Neural cell (in vitro differentiated cells): ENCODE results near the gene RELL2. TPM values are rescaled to one million over a fixed set of nuclear protein-coding genes. Genes with fewer than 3 reads are reported as not detected.

ENCODE experiments used
- H2AFZ ChIP-seq: fragments of 200-600, 300-800 bp; sonication (generic), shearing (Covaris generic); 2 replicates; pipeline ENCODE4 v1.6.0; 2014; ENCODE audit warnings: low read depth, mild to moderate bottlenecking, antibody characterized with exemption, low read length, moderate library complexity
- H3F3A ChIP-seq: fragments of 200-600 bp; shearing (Covaris generic); 2 replicates; pipeline ENCODE4 v1.6.1; 2016; ENCODE audit warnings: mild to moderate bottlenecking, moderate library complexity, mixed read lengths, antibody characterized with exemption, low read length; ENCODE audit not compliant: insufficient read depth, poor library complexity, severe bottlenecking
- H3K27ac ChIP-seq: fragments of 200-600, 300-800 bp; sonication (generic), shearing (Covaris generic); 2 replicates; pipeline ENCODE4 v1.5.1; 2014; ENCODE audit warnings: mild to moderate bottlenecking, low read length, moderate library complexity
- H3K27me3 ChIP-seq: fragments of 300-800, 200-600 bp; sonication (generic), shearing (Covaris generic); 2 replicates; pipeline ENCODE4 v1.6.0; 2014; ENCODE audit warnings: mild to moderate bottlenecking, low read depth, low read length, moderate library complexity; ENCODE audit not compliant: insufficient read depth
- H3K36me3 ChIP-seq: fragments of 300-800, 200-600 bp; sonication (generic), shearing (Covaris generic); 2 replicates; pipeline ENCODE4 v1.5.1; 2014; ENCODE audit warnings: mild to moderate bottlenecking, antibody characterized with exemption, low read length, moderate library complexity; ENCODE audit not compliant: insufficient read depth
- H3K4me2 ChIP-seq: fragments of 300-800, 200-600 bp; sonication (generic), shearing (Covaris generic); 2 replicates; pipeline ENCODE4 v1.6.0; 2014; ENCODE audit warnings: mild to moderate bottlenecking, low read length
- H3K4me3 ChIP-seq: fragments of 300-800, 200-600 bp; sonication (generic), shearing (Covaris generic); 2 replicates; pipeline ENCODE4 v1.5.1; 2014; ENCODE audit warnings: mild to moderate bottlenecking, low read length, moderate library complexity
- H3K79me2 ChIP-seq: fragments of 200-600 bp; shearing (Covaris generic); replicated peaks from 2 replicates; pipeline ENCODE4 v1.6.0; 2014; ENCODE audit warnings: mild to moderate bottlenecking, low read length, moderate library complexity; ENCODE audit not compliant: insufficient read depth
- H3K9ac ChIP-seq: fragments of 300-800, 200-600 bp; sonication (generic), shearing (Covaris generic); 2 replicates; pipeline ENCODE4 v1.6.1; 2016; ENCODE audit warnings: mild to moderate bottlenecking, low read length, mixed read lengths
- H3K9me2 ChIP-seq: fragments of 200-600 bp; shearing (Covaris generic); 2 replicates; pipeline ENCODE4 v1.6.1; 2016; ENCODE audit warnings: mild to moderate bottlenecking, low read length, mixed read lengths; ENCODE audit not compliant: insufficient read depth
- H3K9me3 ChIP-seq: fragments of 200-600, 300-800 bp; sonication (generic), shearing (Covaris generic); 2 replicates; pipeline ENCODE4 v1.6.1; 2016; ENCODE audit warnings: mild to moderate bottlenecking, mixed run types, low read length, moderate library complexity, mixed read lengths
- H4K20me1 ChIP-seq: fragments of 200-600 bp; shearing (Covaris generic); 2 replicates; pipeline ENCODE4 v1.6.1; 2016; ENCODE audit warnings: mild to moderate bottlenecking, mixed run types; ENCODE audit not compliant: insufficient read depth
- CTCF ChIP-seq: fragments of 450-650 bp; IDR thresholded peaks from 2 replicates; pipeline ENCODE4 v1.5.1; 2014; ENCODE audit warnings: antibody characterized with exemption, mild to moderate bottlenecking, moderate library complexity; ENCODE audit not compliant: poor library complexity, severe bottlenecking
- EP300 ChIP-seq: fragments of 450-650 bp; conservative IDR thresholded peaks from 2 replicates; pipeline ENCODE4 v1.6.1; 2014; ENCODE audit warnings: antibody characterized with exemption, mild to moderate bottlenecking, moderate library complexity; ENCODE audit not compliant: poor library complexity, severe bottlenecking
- EZH2 ChIP-seq: fragments of 200-600, 300-800 bp; shearing (Covaris generic), sonication (generic); IDR thresholded peaks from 2 replicates; pipeline ENCODE4 v1.6.1; 2014; ENCODE audit warnings: antibody characterized with exemption, low read length, borderline replicate concordance, mild to moderate bottlenecking; ENCODE audit not compliant: insufficient read depth, poor library complexity, severe bottlenecking
- MXI1 ChIP-seq: fragments of 450-650 bp; conservative IDR thresholded peaks from 2 replicates; pipeline ENCODE4 v1.6.1; 2014; ENCODE audit warnings: antibody characterized with exemption, mild to moderate bottlenecking; ENCODE audit not compliant: poor library complexity, severe bottlenecking
- POLR2AphosphoS5 ChIP-seq: IDR thresholded peaks from 2 replicates; pipeline ENCODE4 v1.6.1; 2012
- RAD21 ChIP-seq: fragments of 450-650 bp; conservative IDR thresholded peaks from 2 replicates; pipeline ENCODE4 v1.6.1; 2014; ENCODE audit warnings: antibody characterized with exemption, mild to moderate bottlenecking, moderate library complexity
- REST ChIP-seq: IDR thresholded peaks from 2 replicates; pipeline ENCODE4 v1.6.1; 2012; ENCODE audit warnings: borderline replicate concordance
- SMC3 ChIP-seq: fragments of 450-650 bp; conservative IDR thresholded peaks from 2 replicates; pipeline ENCODE4 v1.6.1; 2014; ENCODE audit warnings: antibody characterized with exemption, mild to moderate bottlenecking, moderate library complexity; ENCODE audit not compliant: poor library complexity
- TAF1 ChIP-seq: IDR thresholded peaks from 2 replicates; pipeline ENCODE4 v1.6.1; 2012; ENCODE audit warnings: low read depth
- polyA plus RNA-seq: library from polyadenylated mRNA; depleted of rRNA; stranded (reverse); fragments of >200 nt; gene quantifications from 2 replicates; pipeline ENCODE4 v1.2.3, GENCODE V29; 2014

Gene RELL2
- polyA plus RNA-seq, 1 donor from 2014 or later, result 44.9 TPM

- TF ChIP-seq MXI1, result no peak
- TF ChIP-seq REST, result no peak
- no peak for TF ChIP-seq POLR2AphosphoS5
- no peak for TF ChIP-seq SMC3
- no peak for TF ChIP-seq EZH2
- no peak for TF ChIP-seq TAF1
- TF ChIP-seq RAD21, result no peak
- Histone ChIP-seq H3K79me2 (no peaks in the 10 kb centered on the region), H3K9me3 (no peaks in the 10 kb centered on the region), H3K9me2 (no peaks in the 10 kb centered on the region), H3K4me2 (no peak overlapping the region), H2AFZ (no peak overlapping the region), H3K9ac (no peak overlapping the region), H4K20me1 (no peaks in the 10 kb centered on the region), H3F3A (no peaks in the 10 kb centered on the region), H3K27me3 (no peaks in the 10 kb centered on the region), H3K36me3 (peaks cover 13% of the 10 kb centered on the region), H3K4me3 (no peak overlapping the region), H3K27ac (no peak overlapping the region)
Observed at GRCh38 chr5:141628175-141628788, 8.5 kb upstream of the RELL2 start.

GRCh38 chr5:141630570-141631140, 6.1 kb upstream of the RELL2 start:
- H3K4me2 ChIP-seq, result no peak overlapping the region
- H3K9ac ChIP-seq, result no peak overlapping the region
- no peaks in the 10 kb centered on the region for H3K9me3 ChIP-seq
- H2AFZ ChIP-seq, result no peak overlapping the region
- no peak overlapping the region for H3K4me3 ChIP-seq
- H3F3A ChIP-seq, result no peaks in the 10 kb centered on the region
- TF ChIP-seq EP300, result no peak
- TF ChIP-seq SMC3, result no peak
- no peak for TF ChIP-seq POLR2AphosphoS5
- no peak for TF ChIP-seq REST
- no peak for TF ChIP-seq MXI1
- no peak for TF ChIP-seq TAF1
- no peak for TF ChIP-seq RAD21
- no peak for TF ChIP-seq CTCF
- TF ChIP-seq EZH2, result no peak
- H4K20me1 ChIP-seq, result no peaks in the 10 kb centered on the region
- no peaks in the 10 kb centered on the region for H3K9me2 ChIP-seq
- no peaks in the 10 kb centered on the region for H3K27me3 ChIP-seq
- H3K36me3 ChIP-seq, result peaks cover 13% of the 10 kb centered on the region
- H3K27ac ChIP-seq, result no peak overlapping the region
- peaks cover 16% of the 10 kb centered on the region for H3K79me2 ChIP-seq
